Measurements from ENCODE around the gene CORIN. TPM values are rescaled to one million over a fixed set of nuclear protein-coding genes. Genes with fewer than 3 reads are reported as not detected.

Gene CORIN
- total RNA-seq, 4 donors from 2014 or later = 0.11 to 0.96 (median 0.21) TPM

DNA sequence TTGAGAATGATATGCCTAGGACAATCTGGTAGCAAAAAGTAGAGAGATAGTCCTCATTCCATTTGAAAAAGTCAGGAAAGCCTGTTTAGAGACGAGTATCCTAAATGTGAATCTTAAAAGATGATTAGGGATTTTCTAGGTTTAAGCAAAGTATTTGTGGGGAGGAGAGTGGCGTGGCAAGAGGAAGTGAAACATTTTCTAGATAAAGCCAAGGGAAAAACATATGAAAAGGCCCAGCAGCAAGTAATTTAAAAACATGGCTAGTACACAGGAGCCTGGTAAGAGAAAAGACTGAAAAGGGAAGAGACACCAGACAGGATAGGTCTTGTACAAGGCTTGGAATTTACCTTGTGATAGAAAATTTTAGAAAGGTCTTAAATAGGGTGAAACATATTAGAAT, 45.9 kb downstream of the CORIN start:
- H3K27me3 ChIP-seq = no peaks in the 10 kb centered on the region
- no peak overlapping the region for H3K27ac ChIP-seq
- no peaks in the 10 kb centered on the region for H3K4me1 ChIP-seq
- intact Hi-C loops (cut with DNase I) = no loop called here
- no peak overlapping the region for H3K4me3 ChIP-seq (replicated peaks in 1 of 3)
- H3K9me3 ChIP-seq = no peaks in the 10 kb centered on the region
- no peaks in the 10 kb centered on the region for H3K36me3 ChIP-seq
- no peak for TF ChIP-seq POLR2A (IDR thresholded peaks at IDR 0.05)
- TF ChIP-seq, protein P1, sequence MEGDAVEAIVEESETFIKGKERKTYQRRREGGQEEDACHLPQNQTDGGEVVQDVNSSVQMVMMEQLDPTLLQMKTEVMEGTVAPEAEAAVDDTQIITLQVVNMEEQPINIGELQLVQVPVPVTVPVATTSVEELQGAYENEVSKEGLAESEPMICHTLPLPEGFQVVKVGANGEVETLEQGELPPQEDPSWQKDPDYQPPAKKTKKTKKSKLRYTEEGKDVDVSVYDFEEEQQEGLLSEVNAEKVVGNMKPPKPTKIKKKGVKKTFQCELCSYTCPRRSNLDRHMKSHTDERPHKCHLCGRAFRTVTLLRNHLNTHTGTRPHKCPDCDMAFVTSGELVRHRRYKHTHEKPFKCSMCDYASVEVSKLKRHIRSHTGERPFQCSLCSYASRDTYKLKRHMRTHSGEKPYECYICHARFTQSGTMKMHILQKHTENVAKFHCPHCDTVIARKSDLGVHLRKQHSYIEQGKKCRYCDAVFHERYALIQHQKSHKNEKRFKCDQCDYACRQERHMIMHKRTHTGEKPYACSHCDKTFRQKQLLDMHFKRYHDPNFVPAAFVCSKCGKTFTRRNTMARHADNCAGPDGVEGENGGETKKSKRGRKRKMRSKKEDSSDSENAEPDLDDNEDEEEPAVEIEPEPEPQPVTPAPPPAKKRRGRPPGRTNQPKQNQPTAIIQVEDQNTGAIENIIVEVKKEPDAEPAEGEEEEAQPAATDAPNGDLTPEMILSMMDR (IDR thresholded peaks at IDR 0.05) = no peak
- DNase-seq = no peak
- 77 to 84% methylated on average over 2 of the region's 2 CpGs for WGBS, 2 donors

DNA sequence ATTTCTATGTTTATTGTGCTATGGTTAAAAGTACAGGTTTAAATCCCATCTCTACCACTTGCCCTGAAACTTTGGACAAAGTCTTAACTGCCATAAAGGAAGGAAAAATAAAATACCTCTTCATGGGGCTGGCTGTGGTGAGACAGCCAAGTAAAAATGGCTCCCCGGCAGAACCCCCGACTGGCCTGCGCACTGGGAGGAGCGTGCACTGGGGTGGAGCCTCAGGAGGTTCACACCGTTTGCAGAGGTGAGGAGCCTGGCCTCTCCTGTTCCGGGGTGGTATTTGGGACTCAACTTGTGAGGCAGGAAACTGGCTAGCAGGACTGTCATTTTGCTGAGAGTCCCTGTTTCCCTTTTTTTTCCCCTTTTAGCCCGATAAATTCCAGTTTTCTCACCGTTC, 47.8 kb downstream of the CORIN start:
- WGBS, 2 donors = 92 to 97% methylated on average over 8 of the region's 8 CpGs
- DNase-seq = no peak

DNA sequence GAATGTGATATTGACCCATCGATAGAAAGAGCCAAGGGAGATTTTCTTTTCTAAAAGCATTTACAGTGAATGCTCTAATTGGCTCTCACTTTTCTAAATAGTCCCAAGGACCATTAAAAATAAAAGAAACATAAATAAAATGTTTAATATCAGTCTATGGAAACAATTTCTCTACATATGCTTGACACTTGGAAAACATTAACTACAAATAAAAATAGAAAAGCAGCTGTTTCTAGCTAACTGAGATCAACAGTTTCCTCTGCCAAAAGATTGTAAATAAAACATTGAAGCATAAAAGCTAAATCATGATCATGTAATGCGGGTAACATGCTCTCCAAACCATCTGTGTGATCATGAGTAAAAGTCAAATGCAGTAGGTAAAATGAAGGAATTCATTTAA, 49.7 kb downstream of the CORIN start:
- DNase-seq = no peak

More for the DNA sequence above, 47.8 kb downstream of the CORIN start:
- no peaks in the 10 kb centered on the region for H3K27me3 ChIP-seq
- intact Hi-C loops (cut with DNase I) = no loop called here
- H3K27ac ChIP-seq = no peak overlapping the region
- no peaks in the 10 kb centered on the region for H3K36me3 ChIP-seq
- TF ChIP-seq, protein P1 (IDR thresholded peaks at IDR 0.05) = no peak
- no peak for TF ChIP-seq POLR2A (IDR thresholded peaks at IDR 0.05)
- no peaks in the 10 kb centered on the region for H3K9me3 ChIP-seq
- H3K4me1 ChIP-seq = no peaks in the 10 kb centered on the region
- no peak overlapping the region for H3K4me3 ChIP-seq (replicated peaks in 1 of 3)

DNA sequence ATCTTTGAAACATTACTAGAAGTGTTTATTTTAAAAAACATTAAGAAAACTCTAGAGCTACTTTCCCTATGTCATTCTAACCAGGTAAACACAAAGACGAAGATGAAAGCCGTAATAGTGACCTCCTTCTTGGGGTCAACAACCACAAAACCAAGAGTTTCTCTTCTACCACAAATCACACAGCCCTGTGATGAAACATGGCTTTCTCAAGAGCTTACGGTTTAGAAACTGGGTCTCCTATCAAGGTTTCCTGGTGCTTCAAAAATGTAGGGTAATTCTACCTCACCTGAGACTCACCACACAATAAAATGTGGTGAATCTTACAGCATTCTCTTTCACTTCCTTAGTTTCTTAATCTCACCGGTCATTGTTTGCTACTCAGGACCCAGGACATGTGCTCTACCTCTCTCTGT, 50.9 kb downstream of the CORIN start:
- no peak overlapping the region for H3K4me3 ChIP-seq (replicated peaks in 1 of 3)
- no peaks in the 10 kb centered on the region for H3K9me3 ChIP-seq
- H3K27ac ChIP-seq = no peak overlapping the region
- WGBS, 2 donors = 62 to 63% methylated on average over 4 of the region's 4 CpGs
- TF ChIP-seq, protein P1 (IDR thresholded peaks at IDR 0.05) = no peak
- TF ChIP-seq POLR2A (IDR thresholded peaks at IDR 0.05) = no peak
- intact Hi-C loops (cut with DNase I) = no loop called here
- H3K36me3 ChIP-seq = no peaks in the 10 kb centered on the region
- no peaks in the 10 kb centered on the region for H3K27me3 ChIP-seq
- H3K4me1 ChIP-seq = no peaks in the 10 kb centered on the region
- DNase-seq = no peak

More for the DNA sequence above, 49.7 kb downstream of the CORIN start:
- Histone ChIP-seq H3K27ac (no peak overlapping the region), H3K36me3 (no peaks in the 10 kb centered on the region), H3K27me3 (no peaks in the 10 kb centered on the region), H3K4me3 (replicated peaks in 1 of 3) (no peak overlapping the region), H3K4me1 (no peaks in the 10 kb centered on the region), H3K9me3 (no peaks in the 10 kb centered on the region)
- TF ChIP-seq, protein P1 (IDR thresholded peaks at IDR 0.05) = no peak
- no peak for TF ChIP-seq POLR2A (IDR thresholded peaks at IDR 0.05)
- intact Hi-C loops (cut with DNase I) = no loop called here
- WGBS, 2 donors = 88 to 89% methylated on average over 2 of the region's 2 CpGs

DNA sequence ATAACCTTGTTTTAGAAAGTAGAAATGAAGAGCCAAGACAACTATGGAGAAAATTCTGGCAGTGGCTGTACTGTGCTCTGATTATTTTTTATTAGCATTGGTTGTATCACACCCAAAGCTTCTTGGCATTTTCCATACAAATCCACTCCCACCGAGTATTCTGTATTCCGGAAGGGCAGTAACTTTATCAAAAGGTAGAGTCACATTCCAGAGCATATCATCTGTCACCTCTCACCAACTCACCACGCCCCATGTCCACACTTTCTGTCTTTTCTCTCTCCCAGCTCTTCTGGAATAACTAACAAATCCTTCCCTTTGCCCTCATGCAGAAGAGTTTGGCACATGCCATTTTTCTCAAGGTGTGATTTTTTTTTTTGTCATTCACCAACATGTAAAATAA, 52.7 kb downstream of the CORIN start:
- WGBS, 2 donors = 84 to 88% methylated on average over 3 of the region's 3 CpGs
- TF ChIP-seq, protein P1 (IDR thresholded peaks at IDR 0.05) = no peak
- TF ChIP-seq POLR2A (IDR thresholded peaks at IDR 0.05) = no peak
- Histone ChIP-seq H3K4me1 (no peaks in the 10 kb centered on the region), H3K4me3 (replicated peaks in 1 of 3) (no peak overlapping the region), H3K36me3 (no peaks in the 10 kb centered on the region), H3K27ac (no peak overlapping the region), H3K27me3 (no peaks in the 10 kb centered on the region), H3K9me3 (no peaks in the 10 kb centered on the region)
- intact Hi-C loops (cut with DNase I) = no loop called here
- no peak for DNase-seq
